Right lobe of liver (tissue), 4 donors: Measurements from ENCODE around the gene TRIO.
A peak's percentile ranks its signal among the peaks of the same experiment; 100 is the strongest.

Source experiments
- POLR2A ChIP-seq: fragments of 450-650 bp; IDR thresholded peaks from one replicate; pipeline ENCODE4 v1.6.1; 2017; ENCODE audit warnings: antibody characterized with exemption, mild to moderate bottlenecking
- TF ChIP-seq, protein P1 (sequence below), 4 donors: fragments of 200-600 bp in 3 of 4; fragments of 450-650 bp in 1 of 4; IDR thresholded peaks; one replicate each; pipeline versions ENCODE4 v1.5.1 to v1.8.0; 2016 to 2022; ENCODE audit warnings: antibody characterized with exemption in 4 of 4, mild to moderate bottlenecking in 2 of 4
- donor health status: DM: no; HTN: no; CAD: no.
- donor health status: DM: no; HTN: no; CAD: no.
- donor health status: DM: no; HTN: yes; CAD: no.

- TF ChIP-seq, protein P1, sequence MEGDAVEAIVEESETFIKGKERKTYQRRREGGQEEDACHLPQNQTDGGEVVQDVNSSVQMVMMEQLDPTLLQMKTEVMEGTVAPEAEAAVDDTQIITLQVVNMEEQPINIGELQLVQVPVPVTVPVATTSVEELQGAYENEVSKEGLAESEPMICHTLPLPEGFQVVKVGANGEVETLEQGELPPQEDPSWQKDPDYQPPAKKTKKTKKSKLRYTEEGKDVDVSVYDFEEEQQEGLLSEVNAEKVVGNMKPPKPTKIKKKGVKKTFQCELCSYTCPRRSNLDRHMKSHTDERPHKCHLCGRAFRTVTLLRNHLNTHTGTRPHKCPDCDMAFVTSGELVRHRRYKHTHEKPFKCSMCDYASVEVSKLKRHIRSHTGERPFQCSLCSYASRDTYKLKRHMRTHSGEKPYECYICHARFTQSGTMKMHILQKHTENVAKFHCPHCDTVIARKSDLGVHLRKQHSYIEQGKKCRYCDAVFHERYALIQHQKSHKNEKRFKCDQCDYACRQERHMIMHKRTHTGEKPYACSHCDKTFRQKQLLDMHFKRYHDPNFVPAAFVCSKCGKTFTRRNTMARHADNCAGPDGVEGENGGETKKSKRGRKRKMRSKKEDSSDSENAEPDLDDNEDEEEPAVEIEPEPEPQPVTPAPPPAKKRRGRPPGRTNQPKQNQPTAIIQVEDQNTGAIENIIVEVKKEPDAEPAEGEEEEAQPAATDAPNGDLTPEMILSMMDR (IDR thresholded peaks at IDR 0.05): peak in 1 of 4 donors; percentile 11
- TF ChIP-seq POLR2A: no peak
These were observed 221.0 kb downstream of the TRIO start for GRCh38 chr5:14364096-14364495.
